Coronary artery (tissue), 2 donors: Measurements from ENCODE around the gene STUB1.

ENCODE experiments used
- DNase-seq: peaks from one replicate; pipeline ENCODE4 v3.0.0-alpha.2; 2017; ENCODE audit warnings: low spot score
- H3K27ac ChIP-seq, 2 donors: fragments of 200-600 bp; sonication (generic); one replicate each; pipeline ENCODE4 v1.5.1; 2016 to 2019
- H3K4me3 ChIP-seq: fragments of 200-600 bp; sonication (generic); 2 replicates; pipeline ENCODE4 v1.5.1; 2016; ENCODE audit warnings: mild to moderate bottlenecking, moderate library complexity
- TF ChIP-seq, protein P1 (sequence below): fragments of 200-600 bp; sonication (generic); IDR thresholded peaks from one replicate; pipeline ENCODE4 v1.5.1; 2019; ENCODE audit warnings: antibody characterized with exemption

Gene STUB1

DNA sequence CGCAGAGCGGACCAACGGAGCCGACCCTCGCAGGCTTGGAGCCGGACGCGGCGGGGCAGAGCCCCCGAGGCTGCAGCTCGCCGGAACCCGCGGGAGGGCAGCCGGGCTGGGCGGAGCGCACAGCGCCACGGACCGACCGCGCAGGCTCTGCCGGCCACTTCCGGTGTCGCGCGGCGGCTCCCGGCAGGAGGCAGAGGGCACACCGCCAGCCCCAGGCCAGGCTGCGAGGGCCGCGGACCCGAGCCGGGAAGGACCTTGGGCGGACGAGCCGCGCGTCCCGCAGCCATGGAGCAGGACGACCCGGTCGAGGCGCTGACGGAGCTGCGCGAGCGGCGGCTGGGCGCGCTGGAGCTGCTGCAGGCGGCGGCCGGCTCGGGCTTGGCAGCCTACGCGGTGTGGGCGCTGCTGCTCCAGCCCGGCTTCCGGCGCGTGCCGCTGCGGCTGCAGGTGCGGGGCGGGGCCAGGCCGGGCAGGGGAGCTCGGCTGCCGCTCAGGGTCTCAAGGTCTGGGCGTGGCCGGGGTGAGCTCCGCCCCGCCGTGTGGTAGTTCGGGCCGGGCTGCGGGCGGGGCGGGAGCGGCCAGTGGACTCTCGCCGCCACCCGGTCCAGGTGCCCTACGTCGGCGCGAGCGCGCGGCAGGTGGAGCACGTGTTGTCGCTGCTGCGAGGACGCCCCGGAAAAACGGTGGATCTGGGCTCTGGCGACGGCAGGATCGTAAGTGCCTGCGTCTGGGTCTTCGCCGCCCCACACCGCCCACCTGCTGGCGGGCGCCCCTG is 41.0 kb downstream of the STUB1 start, which contains the start of gene ANTKMT:
Gene ANTKMT, plus strand, starts transcription at position 157 of the 775 bp plus-strand sequence. Its CDS starts 129 bp downstream, at position 286.
- TF ChIP-seq, protein P1, sequence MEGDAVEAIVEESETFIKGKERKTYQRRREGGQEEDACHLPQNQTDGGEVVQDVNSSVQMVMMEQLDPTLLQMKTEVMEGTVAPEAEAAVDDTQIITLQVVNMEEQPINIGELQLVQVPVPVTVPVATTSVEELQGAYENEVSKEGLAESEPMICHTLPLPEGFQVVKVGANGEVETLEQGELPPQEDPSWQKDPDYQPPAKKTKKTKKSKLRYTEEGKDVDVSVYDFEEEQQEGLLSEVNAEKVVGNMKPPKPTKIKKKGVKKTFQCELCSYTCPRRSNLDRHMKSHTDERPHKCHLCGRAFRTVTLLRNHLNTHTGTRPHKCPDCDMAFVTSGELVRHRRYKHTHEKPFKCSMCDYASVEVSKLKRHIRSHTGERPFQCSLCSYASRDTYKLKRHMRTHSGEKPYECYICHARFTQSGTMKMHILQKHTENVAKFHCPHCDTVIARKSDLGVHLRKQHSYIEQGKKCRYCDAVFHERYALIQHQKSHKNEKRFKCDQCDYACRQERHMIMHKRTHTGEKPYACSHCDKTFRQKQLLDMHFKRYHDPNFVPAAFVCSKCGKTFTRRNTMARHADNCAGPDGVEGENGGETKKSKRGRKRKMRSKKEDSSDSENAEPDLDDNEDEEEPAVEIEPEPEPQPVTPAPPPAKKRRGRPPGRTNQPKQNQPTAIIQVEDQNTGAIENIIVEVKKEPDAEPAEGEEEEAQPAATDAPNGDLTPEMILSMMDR = no peak
- Histone ChIP-seq H3K27ac (peak within 1 kb of the TSS; percentile 68 to 93), H3K4me3 (peak within 1 kb of the TSS; percentile 95)
- DNase-seq = no peak

DNA sequence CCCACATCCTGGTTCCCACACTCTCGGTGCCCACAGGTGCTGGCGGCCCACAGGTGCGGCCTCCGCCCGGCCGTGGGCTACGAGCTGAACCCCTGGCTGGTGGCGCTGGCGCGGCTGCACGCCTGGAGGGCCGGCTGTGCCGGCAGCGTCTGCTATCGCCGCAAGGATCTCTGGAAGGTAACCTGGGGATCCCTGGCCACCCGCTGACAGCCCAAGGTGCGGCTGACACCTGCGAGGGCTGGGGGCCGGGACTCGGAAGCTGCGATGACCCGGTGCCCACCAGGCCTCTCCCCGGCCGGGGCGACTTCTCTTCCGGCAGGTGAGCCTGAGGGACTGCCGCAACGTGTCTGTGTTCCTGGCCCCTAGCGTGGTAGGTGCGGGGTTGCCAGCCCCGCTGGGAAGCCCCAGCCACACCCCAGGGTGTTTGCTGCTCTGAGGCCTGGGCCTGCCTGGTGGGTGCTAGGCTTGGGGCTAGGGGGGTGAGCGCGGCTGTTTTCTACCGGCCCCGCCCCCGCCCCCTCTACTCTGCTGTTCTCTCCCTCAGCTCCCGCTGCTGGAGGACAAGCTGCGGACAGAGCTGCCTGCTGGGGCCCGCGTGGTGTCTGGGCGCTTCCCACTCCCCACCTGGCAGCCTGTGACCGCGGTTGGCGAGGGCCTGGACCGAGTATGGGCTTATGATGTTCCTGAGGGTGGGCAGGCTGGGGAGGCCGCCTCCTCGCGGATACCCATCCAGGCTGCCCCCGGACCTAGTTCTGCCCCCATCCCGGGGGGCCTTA is 41.7 kb downstream of the STUB1 start:
- TF ChIP-seq, protein P1 = no peak
- DNase-seq = no peak
- H3K27ac ChIP-seq = peak overlapping the region in 1 of 2 donors; percentile 93
- peak overlapping the region; percentile 95 for H3K4me3 ChIP-seq

DNA sequence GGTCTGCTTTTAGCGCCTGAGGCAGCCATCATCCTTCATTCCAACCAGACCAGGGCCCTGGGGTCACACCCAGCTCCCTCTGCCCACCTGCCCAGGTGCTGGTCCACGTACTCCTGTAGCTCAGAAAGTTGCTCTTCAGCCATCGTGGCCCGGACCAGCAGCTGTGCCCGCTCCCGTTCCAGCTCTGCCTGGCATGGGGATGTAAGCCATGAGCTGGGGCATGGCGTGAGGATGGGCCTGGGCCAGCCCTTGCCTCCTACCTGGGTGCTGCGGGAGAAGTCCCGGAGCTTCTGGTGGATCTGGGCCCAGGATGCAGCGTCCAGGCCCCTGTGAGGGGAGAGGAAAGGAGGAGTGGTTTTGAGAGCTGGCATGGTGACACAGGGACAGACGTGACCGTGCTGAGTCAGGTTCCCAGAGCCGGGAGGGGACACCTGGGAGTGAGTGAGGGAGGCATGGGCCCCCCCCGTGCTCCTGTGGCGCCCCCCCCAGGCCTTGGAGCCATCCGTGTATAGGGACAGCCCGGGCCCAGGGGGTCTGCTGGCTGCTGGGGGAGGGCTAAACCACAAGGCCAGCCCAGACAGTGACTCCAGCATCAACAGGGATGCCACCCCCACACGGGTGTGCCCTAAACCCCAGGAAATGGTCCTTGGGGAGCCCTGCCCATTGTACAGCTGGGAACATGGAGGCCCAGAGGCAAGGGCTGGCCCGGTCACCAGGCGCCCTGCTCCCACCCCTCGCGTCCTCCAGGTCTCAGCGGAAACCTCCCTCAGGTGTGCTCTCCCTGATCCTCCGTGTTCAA is 42.8 kb downstream of the STUB1 start:
- H3K4me3 ChIP-seq = no peak overlapping the region
- H3K27ac ChIP-seq = no peak overlapping the region
- DNase-seq = no peak
- TF ChIP-seq, protein P1 = no peak

DNA sequence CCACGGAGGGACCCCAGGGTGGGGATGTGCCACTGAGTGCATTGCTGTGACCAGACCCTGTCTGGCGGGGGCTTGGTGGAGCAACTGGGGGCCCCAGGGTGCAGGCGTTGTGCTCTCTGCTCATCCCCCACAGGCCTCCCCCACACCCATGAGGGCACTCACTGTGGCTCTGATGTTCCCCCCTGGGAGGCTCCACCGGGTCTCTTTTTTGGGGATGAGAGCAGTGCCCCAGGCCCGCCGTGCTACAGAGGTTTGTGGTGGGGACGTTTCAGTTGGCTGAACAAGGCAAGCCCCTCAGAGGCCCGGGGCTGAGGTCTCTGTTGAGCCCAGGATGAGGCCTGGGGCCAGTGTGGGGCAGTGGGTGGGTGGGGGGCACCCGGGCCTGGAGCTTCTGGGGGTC is 43.5 kb downstream of the STUB1 start:
- TF ChIP-seq, protein P1 = no peak
- no peak for DNase-seq
- H3K4me3 ChIP-seq = no peak overlapping the region
- no peak overlapping the region for H3K27ac ChIP-seq

DNA sequence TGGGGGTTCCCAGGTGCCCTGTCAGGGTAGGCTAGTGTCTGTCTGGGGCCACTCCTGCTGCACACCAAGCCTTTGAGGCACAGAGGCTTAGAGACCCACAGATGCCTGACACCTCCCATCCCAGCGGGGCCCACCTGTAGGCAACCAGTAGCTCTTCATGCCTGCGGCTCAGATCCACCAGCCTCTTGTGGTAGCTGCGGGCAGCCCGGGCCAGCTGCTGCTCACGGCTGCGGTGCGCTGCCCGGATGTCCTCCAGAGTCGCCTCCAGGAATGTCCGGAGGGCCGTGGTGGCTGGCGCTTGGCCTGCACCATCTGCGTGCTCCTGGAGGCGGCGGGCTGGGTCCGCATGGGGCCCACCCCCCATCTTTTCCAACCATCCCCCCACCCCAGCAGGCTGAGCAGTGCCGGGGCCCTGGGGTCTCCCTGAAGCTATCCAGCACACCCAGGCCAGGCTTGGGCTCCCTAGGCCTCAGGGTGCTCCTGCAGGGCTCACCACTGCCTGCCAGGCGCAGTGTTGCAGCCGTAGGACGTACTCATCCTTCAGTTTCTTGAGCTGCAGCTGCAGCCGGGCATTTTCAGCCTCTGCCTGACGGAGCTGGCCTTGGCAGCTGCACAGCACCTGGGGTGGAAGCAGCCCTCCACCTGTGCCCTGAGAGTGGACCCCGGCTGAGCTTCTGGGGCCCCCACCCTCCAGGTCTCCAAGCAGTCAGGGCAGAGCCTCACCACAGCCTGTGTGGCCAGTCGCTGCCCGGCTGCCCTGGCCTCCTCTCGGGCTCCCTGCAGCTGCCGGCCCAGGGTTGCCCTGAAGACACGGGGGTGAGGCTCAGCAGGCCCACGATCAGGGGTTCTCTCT is 44.2 kb downstream of the STUB1 start:
- DNase-seq = no peak
- H3K27ac ChIP-seq = no peak overlapping the region
- TF ChIP-seq, protein P1 = no peak
- H3K4me3 ChIP-seq = no peak overlapping the region

DNA sequence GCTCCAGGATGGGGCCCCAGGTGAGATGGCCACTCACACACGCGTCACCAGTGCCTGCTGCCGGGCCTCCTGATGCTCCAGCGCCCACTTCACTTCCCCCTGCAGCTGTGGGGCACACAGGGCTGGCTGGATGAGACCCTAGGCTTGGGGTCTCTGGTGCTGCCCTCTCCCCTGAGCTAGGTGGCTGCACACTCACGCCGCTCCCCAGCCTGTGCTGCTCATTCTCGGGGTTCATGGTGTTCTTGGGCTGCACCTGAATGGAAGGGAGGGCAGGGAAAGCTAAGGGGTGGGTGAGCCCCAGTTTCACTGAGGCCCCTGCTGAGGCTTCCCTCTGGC is 44.8 kb downstream of the STUB1 start:
- Histone ChIP-seq H3K4me3 (no peak overlapping the region), H3K27ac (no peak overlapping the region)
- TF ChIP-seq, protein P1 = no peak
- no peak for DNase-seq
